Cardiac muscle cell (in vitro differentiated cells and primary cell): ENCODE results near the gene SEMA5A. TPM values are rescaled to one million over a fixed set of nuclear protein-coding genes. Genes with fewer than 3 reads are reported as not detected.

Source experiments
- DNase-seq, 2 donors: peaks; one replicate each; pipeline versions ENCODE4 v3.0.0 to v3.0.0-alpha.2; 2010 to 2017; ENCODE audit warnings: low read depth in 1 of 2, low spot score in 1 of 2
- H3K27ac ChIP-seq: fragments of 200-600 bp; sonication (generic); 2 replicates; pipeline ENCODE4 v1.5.1; 2016
- H3K27me3 ChIP-seq: fragments of 200-600 bp; sonication (generic); 2 replicates; pipeline ENCODE4 v1.6.0; 2016; ENCODE audit warnings: control low read depth
- H3K36me3 ChIP-seq: fragments of 200-600 bp; sonication (generic); 2 replicates; pipeline ENCODE4 v1.5.1; 2016; ENCODE audit warnings: control low read depth
- H3K4me1 ChIP-seq: fragments of 200-600 bp; sonication (generic); 2 replicates; pipeline ENCODE4 v1.8.1; 2017; ENCODE audit warnings: low read depth, mild to moderate bottlenecking, mixed run types
- H3K4me3 ChIP-seq: fragments of 200-600 bp; sonication (generic); 2 replicates; pipeline ENCODE4 v1.5.1; 2016; ENCODE audit warnings: mild to moderate bottlenecking
- H3K9me3 ChIP-seq: fragments of 200-600 bp; sonication (generic); 2 replicates; pipeline ENCODE4 v1.5.1; 2017; ENCODE audit warnings: low read depth, mild to moderate bottlenecking, control low read depth
- CTCF ChIP-seq: IDR thresholded peaks from 2 replicates; pipeline ENCODE4 v1.5.1; 2012; ENCODE audit warnings: low read depth, mild to moderate bottlenecking, low read length
- polyA plus RNA-seq: library from polyadenylated mRNA; unstranded; fragments of >200 nt; fragmentation: Nextera tagmentation; extraction: Ambion mirVana; gene quantifications from 2 replicates; pipeline ENCODE4 v1.2.1, GENCODE V29; 2016
- total RNA-seq: library from RNA; depleted of rRNA; stranded (reverse); fragments of >200 nt; gene quantifications from 2 replicates; pipeline ENCODE4 v1.2.3, GENCODE V29; 2016

SEMA5A gene
- total and polyA plus RNA-seq, 2 experiments from 2014 or later: 15.7 to 16.6 TPM

DNA sequence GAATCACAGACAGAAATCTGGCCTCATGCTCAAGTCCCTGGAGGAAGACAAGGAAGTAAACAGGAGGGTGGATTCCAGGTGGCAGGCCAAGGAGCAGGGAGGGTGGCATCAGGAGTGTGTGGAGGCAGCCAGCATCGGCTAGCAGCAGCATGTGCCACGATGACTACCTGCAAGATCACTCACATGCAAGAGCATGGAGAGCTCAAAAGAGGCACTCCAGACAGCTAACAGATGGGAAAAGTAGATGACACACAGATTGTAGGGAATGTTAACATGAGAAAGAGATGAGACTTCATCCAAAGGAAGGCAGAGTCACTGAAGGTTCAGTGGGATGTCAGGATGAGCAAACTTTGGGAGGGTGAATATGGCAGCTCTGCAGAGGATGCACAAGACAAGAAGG is 104.3 kb downstream of the SEMA5A start:
- Histone ChIP-seq H3K27me3 (no peaks in the 10 kb centered on the region), H3K9me3 (no peaks in the 10 kb centered on the region), H3K4me1 (no peaks in the 10 kb centered on the region), H3K36me3 (no peaks in the 10 kb centered on the region), H3K27ac (no peak overlapping the region), H3K4me3 (no peak overlapping the region)
- no peak for TF ChIP-seq CTCF
- DNase-seq: no peak

- Histone ChIP-seq H3K27me3 (no peaks in the 10 kb centered on the region), H3K36me3 (no peaks in the 10 kb centered on the region), H3K27ac (no peak overlapping the region), H3K4me1 (no peaks in the 10 kb centered on the region), H3K9me3 (no peaks in the 10 kb centered on the region), H3K4me3 (no peak overlapping the region)
- no peak for DNase-seq
- no peak for TF ChIP-seq CTCF
These were observed 105.4 kb downstream of the SEMA5A start for GRCh38 chr5:9440517-9440916.

- Histone ChIP-seq H3K9me3 (no peaks in the 10 kb centered on the region), H3K4me1 (no peaks in the 10 kb centered on the region), H3K27me3 (no peaks in the 10 kb centered on the region), H3K36me3 (no peaks in the 10 kb centered on the region), H3K27ac (no peak overlapping the region), H3K4me3 (no peak overlapping the region)
- no peak for TF ChIP-seq CTCF
- DNase-seq: no peak
These were observed 106.2 kb downstream of the SEMA5A start for GRCh38 chr5:9439531-9440292.

GRCh38 chr5:9438596-9439354 is 107.1 kb downstream of the SEMA5A start:
- Histone ChIP-seq H3K4me3 (no peak overlapping the region), H3K27me3 (no peaks in the 10 kb centered on the region), H3K36me3 (no peaks in the 10 kb centered on the region), H3K9me3 (no peaks in the 10 kb centered on the region), H3K27ac (no peak overlapping the region), H3K4me1 (no peaks in the 10 kb centered on the region)
- TF ChIP-seq CTCF: no peak
- no peak for DNase-seq

DNA sequence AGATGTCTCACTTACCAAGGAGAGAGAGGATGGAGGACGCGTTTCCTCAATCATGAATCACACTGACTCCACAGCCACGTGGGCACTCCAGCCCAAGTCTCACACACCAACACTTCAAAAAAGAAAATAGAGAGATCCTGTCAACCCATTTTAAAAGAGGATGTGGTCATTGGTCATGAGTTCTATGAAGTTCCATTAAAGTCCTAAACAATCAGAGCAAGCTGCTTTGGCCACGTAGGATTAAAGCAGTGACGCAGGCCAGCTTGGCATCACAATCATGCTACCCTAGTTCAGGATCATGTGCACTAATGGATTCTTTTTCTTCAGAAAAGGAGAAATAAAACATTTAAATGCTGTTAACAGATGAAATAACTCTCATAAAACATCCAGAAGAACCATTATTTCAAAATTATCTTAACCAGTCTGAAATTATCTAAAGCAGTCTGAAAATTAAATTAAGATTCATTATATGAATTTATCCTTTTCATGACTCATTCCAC is 108.1 kb downstream of the SEMA5A start:
- H3K27me3 ChIP-seq: no peaks in the 10 kb centered on the region
- peak in 1 of 2 donors; percentile 42 for DNase-seq
- H3K27ac ChIP-seq: no peak overlapping the region
- no peaks in the 10 kb centered on the region for H3K36me3 ChIP-seq
- no peak overlapping the region for H3K4me3 ChIP-seq
- H3K9me3 ChIP-seq: no peaks in the 10 kb centered on the region
- no peaks in the 10 kb centered on the region for H3K4me1 ChIP-seq
- TF ChIP-seq CTCF: no peak
